GM12872 (cell line): ENCODE results near the gene SUPT3H.

Experiments used
- TF ChIP-seq, protein P1 (sequence below): IDR thresholded peaks from 3 replicates; pipeline ENCODE4 v1.5.1; 2011; ENCODE audit warnings: low read depth, mild to moderate bottlenecking, low read length, moderate library complexity; ENCODE audit not compliant: insufficient read depth

The SUPT3H gene

DNA sequence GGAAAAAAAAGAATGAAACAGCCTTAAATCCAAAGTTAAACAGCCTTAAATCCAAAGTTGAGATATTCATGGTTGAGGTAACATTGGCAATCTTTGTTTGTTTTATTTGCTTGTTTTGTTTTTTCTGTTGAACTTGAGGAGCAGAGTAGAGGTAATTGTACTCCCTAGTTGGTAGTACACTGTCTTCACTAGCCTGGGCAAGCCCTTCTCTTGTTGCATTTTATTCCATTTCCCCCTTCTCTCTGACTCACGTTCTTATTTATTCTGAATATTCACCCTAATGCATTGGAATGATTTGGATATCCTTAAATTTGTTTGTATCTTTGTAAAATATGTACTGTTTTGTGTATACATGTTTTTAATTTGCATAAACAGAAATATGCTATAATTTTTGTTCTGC is 592.6 kb downstream of the SUPT3H start:
- TF ChIP-seq, protein P1, sequence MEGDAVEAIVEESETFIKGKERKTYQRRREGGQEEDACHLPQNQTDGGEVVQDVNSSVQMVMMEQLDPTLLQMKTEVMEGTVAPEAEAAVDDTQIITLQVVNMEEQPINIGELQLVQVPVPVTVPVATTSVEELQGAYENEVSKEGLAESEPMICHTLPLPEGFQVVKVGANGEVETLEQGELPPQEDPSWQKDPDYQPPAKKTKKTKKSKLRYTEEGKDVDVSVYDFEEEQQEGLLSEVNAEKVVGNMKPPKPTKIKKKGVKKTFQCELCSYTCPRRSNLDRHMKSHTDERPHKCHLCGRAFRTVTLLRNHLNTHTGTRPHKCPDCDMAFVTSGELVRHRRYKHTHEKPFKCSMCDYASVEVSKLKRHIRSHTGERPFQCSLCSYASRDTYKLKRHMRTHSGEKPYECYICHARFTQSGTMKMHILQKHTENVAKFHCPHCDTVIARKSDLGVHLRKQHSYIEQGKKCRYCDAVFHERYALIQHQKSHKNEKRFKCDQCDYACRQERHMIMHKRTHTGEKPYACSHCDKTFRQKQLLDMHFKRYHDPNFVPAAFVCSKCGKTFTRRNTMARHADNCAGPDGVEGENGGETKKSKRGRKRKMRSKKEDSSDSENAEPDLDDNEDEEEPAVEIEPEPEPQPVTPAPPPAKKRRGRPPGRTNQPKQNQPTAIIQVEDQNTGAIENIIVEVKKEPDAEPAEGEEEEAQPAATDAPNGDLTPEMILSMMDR: no peak

DNA sequence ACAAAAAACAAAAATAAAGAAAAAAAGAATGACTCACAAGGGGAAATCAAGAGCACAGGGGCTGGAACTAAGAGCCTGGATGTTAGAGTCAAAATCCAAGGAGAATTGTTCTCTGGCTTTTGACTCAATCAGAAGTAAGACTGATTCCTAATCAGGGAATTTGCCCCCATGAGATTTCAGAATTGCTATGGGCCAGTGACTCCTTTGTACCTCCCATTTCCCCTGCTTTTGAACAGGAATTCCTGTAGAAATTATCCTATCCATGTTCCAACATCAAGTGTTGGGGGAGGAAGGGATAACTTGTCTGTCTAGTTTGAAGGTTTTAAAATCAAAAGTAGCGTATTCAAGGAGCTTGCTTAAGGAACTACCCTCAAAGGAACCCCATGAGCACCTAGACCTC is 593.5 kb downstream of the SUPT3H start:
- TF ChIP-seq, protein P1: no peak

DNA sequence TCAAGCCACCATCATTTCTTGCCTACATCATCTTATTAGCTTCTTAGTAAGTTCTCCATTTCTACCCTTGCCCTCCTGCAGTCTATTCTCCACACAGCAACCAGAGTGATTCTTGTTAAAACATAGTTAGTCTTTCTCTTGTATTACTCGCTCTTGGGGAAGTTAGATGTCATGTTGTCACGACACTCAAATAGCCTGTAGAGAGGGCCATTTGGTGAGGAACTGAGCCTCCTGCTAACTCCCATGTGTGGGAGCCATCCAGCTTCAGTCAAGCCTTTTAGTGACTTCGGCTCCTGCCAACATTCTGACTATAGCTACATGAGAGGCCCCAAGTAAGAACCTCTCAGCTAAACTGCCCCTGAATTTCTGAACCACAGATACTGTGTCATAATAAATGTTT is 594.8 kb downstream of the SUPT3H start:
- TF ChIP-seq, protein P1: no peak

DNA sequence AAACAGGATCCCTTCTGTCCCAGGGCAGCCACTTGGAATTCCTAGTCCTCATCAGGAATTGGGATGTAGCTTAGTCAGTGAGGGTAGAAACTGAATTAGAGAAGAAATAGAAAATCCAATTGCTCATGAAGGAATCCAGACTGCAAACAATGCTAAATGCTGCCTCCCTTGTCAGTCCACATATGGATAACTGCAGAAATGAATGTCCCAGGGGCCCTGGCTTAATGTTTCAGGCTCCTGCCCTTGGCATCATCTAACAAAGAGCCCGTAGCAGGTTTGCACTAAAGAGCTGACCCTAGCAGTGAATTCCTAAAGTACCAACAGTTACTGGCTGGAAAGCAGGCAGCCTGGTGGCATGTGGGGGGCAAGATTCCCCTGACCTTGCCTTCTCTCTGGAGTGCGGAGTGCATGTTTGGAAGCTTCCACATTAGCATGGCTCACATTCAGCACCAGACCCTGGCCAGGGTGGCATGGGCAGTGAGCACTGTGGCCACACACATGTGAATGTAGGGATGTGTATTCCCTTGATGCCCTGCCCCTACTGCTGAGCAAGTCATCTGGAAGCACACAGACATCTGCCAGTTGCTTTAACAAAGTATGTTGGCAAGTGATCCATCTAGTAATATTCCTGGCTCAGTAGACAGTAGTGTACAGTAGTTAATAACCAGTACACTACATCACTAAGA is 595.7 kb downstream of the SUPT3H start:
- TF ChIP-seq, protein P1: no peak

DNA sequence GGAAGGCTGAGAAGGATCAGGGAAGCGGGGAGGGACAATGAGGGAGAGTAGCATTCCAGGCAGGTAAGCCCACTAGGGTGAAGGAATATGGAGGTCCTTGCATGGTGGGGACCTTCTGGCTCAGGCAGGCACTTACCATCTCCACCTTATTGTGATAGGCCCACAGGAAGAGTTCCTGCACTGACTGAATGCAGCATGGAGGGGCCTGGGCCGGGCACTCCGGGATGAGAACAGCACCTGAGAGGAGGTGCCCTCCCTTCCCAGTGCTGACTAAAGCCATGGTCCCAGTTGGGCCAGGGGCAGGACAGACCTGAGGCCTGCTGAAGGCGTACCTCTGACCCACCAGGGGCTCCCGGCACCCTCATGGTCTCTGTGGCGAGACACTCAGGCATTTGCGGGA is 597.6 kb downstream of the SUPT3H start:
- TF ChIP-seq, protein P1: no peak

DNA sequence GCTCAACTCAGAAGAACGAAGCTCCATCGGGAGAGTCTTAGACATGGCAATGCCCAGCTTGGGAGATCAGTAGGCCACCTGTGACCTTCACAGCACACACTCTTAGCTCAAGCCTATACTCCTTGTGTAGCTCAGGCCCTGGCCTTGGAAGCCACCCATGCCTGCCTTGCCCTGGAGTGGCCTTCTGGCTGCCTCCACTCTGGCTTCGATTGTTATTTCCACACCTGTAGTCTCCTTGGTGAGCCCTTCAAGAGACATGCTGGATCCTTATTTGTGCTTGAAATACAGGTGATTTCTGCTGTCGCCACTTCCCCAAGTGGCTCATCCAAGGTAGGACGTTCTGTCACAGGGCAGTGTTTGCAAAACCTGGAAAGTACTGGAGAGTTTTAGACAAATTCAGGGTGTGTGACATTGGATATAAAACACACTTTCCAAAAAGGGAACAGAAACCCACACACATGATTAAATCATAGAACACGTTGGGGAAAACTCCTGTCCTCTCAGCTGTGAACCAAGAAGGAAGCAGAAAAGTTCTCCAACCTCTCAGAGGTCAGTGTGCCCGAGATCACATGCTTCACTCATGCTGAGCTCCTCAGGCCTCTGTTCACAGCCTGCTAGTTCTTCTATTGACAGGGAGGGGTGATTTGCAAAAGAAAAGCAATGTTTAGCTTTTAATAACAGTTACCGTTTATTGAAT is 598.5 kb downstream of the SUPT3H start:
- TF ChIP-seq, protein P1: no peak
